A673 (cell line): ENCODE measurements around the gene LRRFIP1.

Experiments
- CTCF ChIP-seq: fragments of 300-800, 200-600 bp; sonication (generic); conservative IDR thresholded peaks from 2 replicates; pipeline ENCODE4 v1.5.1; 2017; ENCODE audit warnings: low read depth, mild to moderate bottlenecking, antibody characterized with exemption, low read length, moderate library complexity, mixed read lengths
- EZH2 ChIP-seq: fragments of 200-600 bp; sonication (generic); IDR thresholded peaks from 2 replicates; pipeline ENCODE4 v1.6.1; 2017; ENCODE audit warnings: borderline replicate concordance, low read depth, mild to moderate bottlenecking, mixed read lengths, antibody characterized with exemption, low read length; ENCODE audit not compliant: poor library complexity, severe bottlenecking

- no peak for TF ChIP-seq CTCF
- TF ChIP-seq EZH2: no peak
Observed at GRCh38 chr2:237717366-237718276, 90.2 kb downstream of the LRRFIP1 start.
